ENCODE data around the gene CBL.

The CBL gene

DNA sequence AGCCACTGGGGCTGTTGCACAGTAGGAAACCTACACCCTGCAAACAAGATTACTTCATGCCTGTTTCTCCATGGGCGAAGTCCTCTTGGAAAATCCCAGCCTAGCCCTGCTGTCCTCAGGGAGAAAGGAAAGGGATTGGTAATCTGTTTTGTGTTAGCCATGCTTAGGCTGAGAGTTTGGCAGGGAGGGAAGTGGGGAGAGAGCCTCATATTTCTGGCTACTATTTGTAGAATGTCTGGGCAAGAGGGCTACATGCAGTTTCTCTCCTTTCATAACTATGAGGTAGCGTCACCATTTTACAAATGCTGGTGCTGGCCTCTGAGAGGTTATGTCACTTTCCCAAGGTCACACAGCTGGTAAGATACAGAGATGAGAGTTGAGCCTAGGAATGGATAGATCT is 141.1 kb downstream of the CBL start:
- Histone ChIP-seq H3K4me1 (ENCODE audit: insufficient read depth, poor library complexity, severe bottlenecking) (no peaks in the 10 kb centered on the region), H3K9me3 (ENCODE audit: severe bottlenecking) (no peaks in the 10 kb centered on the region), H3K27ac (ENCODE audit: poor library complexity, severe bottlenecking) (no peak overlapping the region), H3K36me3 (ENCODE audit: low read depth) (no peaks in the 10 kb centered on the region), H3K27me3 (ENCODE audit: insufficient read depth, poor library complexity, severe bottlenecking) (no peaks in the 10 kb centered on the region), H3K4me3 (ENCODE audit: severe bottlenecking) (no peak overlapping the region)
- DNase-seq (ENCODE audit: low spot score): no peak
- TF ChIP-seq, protein P1, sequence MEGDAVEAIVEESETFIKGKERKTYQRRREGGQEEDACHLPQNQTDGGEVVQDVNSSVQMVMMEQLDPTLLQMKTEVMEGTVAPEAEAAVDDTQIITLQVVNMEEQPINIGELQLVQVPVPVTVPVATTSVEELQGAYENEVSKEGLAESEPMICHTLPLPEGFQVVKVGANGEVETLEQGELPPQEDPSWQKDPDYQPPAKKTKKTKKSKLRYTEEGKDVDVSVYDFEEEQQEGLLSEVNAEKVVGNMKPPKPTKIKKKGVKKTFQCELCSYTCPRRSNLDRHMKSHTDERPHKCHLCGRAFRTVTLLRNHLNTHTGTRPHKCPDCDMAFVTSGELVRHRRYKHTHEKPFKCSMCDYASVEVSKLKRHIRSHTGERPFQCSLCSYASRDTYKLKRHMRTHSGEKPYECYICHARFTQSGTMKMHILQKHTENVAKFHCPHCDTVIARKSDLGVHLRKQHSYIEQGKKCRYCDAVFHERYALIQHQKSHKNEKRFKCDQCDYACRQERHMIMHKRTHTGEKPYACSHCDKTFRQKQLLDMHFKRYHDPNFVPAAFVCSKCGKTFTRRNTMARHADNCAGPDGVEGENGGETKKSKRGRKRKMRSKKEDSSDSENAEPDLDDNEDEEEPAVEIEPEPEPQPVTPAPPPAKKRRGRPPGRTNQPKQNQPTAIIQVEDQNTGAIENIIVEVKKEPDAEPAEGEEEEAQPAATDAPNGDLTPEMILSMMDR (IDR thresholded peaks at IDR 0.05; ENCODE audit: poor library complexity, severe bottlenecking): no peak
- ATAC-seq (ENCODE audit: low read depth): no peak

- H3K27me3 ChIP-seq (ENCODE audit: insufficient read depth, poor library complexity, severe bottlenecking): no peaks in the 10 kb centered on the region
- no peaks in the 10 kb centered on the region for H3K36me3 ChIP-seq (ENCODE audit: low read depth)
- ATAC-seq (ENCODE audit: low read depth) (no peak), DNase-seq (ENCODE audit: low spot score) (no peak)
- H3K27ac ChIP-seq (ENCODE audit: poor library complexity, severe bottlenecking): no peak overlapping the region
- H3K4me3 ChIP-seq (ENCODE audit: severe bottlenecking): no peak overlapping the region
- TF ChIP-seq, protein P1 (IDR thresholded peaks at IDR 0.05; ENCODE audit: poor library complexity, severe bottlenecking): no peak
- no peaks in the 10 kb centered on the region for H3K4me1 ChIP-seq (ENCODE audit: insufficient read depth, poor library complexity, severe bottlenecking)
- H3K9me3 ChIP-seq (ENCODE audit: severe bottlenecking): no peaks in the 10 kb centered on the region
Measured at GRCh38 chr11:119347940-119348605, 141.9 kb downstream of the CBL start.

DNA sequence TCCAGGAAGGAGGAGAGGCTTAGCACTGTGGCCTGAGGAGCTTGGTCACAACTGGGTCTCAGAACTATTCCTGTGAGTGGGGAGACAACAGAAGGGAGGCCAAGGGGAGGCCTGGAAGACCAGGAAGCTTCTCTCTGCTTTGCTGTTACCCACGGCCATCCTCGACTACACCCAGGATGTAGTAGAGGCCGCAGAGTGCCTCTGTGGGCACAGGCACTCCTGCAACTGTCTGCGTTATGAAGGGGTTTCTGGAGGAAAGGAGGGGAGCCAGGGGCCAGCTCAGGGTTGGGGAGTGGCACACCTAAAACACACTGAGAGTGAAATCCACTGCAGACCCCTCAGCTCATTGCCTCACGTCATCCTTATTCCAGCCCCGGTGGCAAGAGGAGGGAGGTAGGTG is 144.2 kb downstream of the CBL start:
- no peaks in the 10 kb centered on the region for H3K36me3 ChIP-seq (ENCODE audit: low read depth)
- ATAC-seq (ENCODE audit: low read depth) (no peak), DNase-seq (ENCODE audit: low spot score) (no peak)
- no peaks in the 10 kb centered on the region for H3K27me3 ChIP-seq (ENCODE audit: insufficient read depth, poor library complexity, severe bottlenecking)
- TF ChIP-seq, protein P1 (IDR thresholded peaks at IDR 0.05; ENCODE audit: poor library complexity, severe bottlenecking): no peak
- H3K4me3 ChIP-seq (ENCODE audit: severe bottlenecking): no peak overlapping the region
- H3K27ac ChIP-seq (ENCODE audit: poor library complexity, severe bottlenecking): no peak overlapping the region
- no peaks in the 10 kb centered on the region for H3K9me3 ChIP-seq (ENCODE audit: severe bottlenecking)
- H3K4me1 ChIP-seq (ENCODE audit: insufficient read depth, poor library complexity, severe bottlenecking): peaks cover 3% of the 10 kb centered on the region

DNA sequence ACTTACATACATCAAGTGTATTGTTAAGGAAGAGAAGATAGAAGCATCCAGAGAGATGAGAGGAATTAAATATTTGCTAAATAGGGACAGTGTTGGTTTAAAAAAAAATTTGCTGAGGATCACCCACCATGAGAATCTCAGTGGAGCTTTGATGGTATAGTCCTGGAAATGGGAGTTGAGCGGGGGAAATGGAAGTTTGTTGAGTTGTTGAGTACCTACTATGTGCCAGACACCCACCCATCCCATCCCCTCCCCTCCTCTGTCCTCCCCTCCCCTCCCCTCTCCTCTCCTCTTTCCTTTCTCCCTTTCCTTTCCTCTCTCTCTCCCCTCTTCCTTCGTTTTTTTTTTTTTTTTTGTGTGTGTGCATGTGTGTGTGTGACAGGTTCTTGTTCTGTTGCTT is 145.1 kb downstream of the CBL start:
- TF ChIP-seq, protein P1 (IDR thresholded peaks at IDR 0.05; ENCODE audit: poor library complexity, severe bottlenecking): no peak
- no peak overlapping the region for H3K4me3 ChIP-seq (ENCODE audit: severe bottlenecking)
- H3K36me3 ChIP-seq (ENCODE audit: low read depth): no peaks in the 10 kb centered on the region
- no peaks in the 10 kb centered on the region for H3K9me3 ChIP-seq (ENCODE audit: severe bottlenecking)
- H3K4me1 ChIP-seq (ENCODE audit: insufficient read depth, poor library complexity, severe bottlenecking): peaks cover 5% of the 10 kb centered on the region
- DNase-seq (ENCODE audit: low spot score) (no peak), ATAC-seq (ENCODE audit: low read depth) (no peak)
- H3K27me3 ChIP-seq (ENCODE audit: insufficient read depth, poor library complexity, severe bottlenecking): no peaks in the 10 kb centered on the region
- no peak overlapping the region for H3K27ac ChIP-seq (ENCODE audit: poor library complexity, severe bottlenecking)

DNA sequence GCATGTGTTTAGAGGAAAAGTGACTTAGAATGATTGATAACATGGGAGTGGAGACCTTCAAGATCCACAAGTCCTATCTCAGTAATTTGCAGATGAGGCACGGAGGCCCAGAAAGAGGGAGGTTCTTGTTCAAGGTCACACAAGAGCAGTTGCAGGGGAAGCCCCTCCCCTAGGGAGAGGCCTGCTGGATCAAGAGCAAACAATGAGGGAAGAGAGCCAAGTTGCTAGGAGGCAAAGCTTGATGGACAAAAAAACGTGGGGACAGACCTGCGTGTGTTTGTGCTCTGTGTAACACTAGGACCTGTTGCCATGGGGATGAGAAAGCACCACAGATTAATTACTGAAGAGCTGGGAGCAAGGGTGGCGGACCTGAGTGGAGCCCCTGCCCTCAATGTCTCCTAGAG is 146.7 kb downstream of the CBL start:
- H3K9me3 ChIP-seq (ENCODE audit: severe bottlenecking): no peaks in the 10 kb centered on the region
- no peak for DNase-seq (ENCODE audit: low spot score)

More for the DNA sequence above, 146.7 kb downstream of the CBL start:
- peaks cover 5% of the 10 kb centered on the region for H3K4me1 ChIP-seq (ENCODE audit: insufficient read depth, poor library complexity, severe bottlenecking)
- no peak overlapping the region for H3K27ac ChIP-seq (ENCODE audit: poor library complexity, severe bottlenecking)
- ATAC-seq (ENCODE audit: low read depth): no peak
- H3K36me3 ChIP-seq (ENCODE audit: low read depth): no peaks in the 10 kb centered on the region
- TF ChIP-seq, protein P1 (IDR thresholded peaks at IDR 0.05; ENCODE audit: poor library complexity, severe bottlenecking): no peak
- no peaks in the 10 kb centered on the region for H3K27me3 ChIP-seq (ENCODE audit: insufficient read depth, poor library complexity, severe bottlenecking)
- no peak overlapping the region for H3K4me3 ChIP-seq (ENCODE audit: severe bottlenecking)
